ENCODE measurements around the gene TMEM37. TPM values are rescaled to one million over a fixed set of nuclear protein-coding genes. Genes with fewer than 3 reads are reported as not detected.

The TMEM37 gene
- total and polyA plus RNA-seq, 2 of the 13 experiments (the other 11 are each of a cell fraction or from before 2014, with no cell fraction given): 37.7 to 115 TPM

DNA sequence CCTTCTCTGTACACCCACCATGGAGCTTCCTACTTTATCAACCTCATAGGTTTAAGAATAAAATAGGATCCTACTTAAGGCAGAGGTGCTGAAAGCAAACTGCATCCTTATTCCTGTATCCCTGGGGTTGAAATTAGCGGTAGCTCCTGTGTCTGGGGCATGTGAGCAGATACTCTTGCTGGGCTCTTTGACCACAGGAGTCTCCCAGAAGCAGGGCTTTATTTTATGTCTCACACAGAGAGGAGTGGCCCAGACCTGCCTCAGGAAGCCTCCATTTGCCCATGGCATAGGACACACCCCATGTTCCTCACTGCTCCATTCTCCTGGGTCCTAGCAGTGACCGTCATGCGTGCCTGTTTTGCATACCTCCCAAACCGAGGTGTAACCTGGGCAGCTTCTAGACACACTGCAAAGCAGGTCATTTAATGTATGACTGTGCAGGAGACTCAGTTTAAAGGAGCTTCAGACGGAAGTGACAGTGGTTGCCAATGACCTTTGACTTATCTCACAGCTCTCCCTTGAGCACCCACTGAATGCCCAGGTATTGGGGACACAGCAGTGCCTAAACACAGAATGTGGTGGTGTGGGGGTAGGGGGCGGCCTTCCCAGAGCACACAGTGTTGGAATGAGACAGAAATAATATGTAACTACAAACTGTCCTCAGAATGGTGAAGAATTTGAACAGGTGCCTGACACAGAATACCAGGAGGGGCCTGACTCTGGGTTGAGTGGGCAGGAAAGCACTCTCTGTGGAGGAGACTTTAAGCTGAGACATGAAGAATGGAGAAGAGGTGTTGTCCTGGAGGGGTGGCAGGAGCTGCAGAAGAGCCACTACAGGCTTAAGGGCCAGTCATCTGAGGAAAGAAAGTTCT is 3.7 kb downstream of the TMEM37 start (continued):
- TF ChIP-seq, protein P1, sequence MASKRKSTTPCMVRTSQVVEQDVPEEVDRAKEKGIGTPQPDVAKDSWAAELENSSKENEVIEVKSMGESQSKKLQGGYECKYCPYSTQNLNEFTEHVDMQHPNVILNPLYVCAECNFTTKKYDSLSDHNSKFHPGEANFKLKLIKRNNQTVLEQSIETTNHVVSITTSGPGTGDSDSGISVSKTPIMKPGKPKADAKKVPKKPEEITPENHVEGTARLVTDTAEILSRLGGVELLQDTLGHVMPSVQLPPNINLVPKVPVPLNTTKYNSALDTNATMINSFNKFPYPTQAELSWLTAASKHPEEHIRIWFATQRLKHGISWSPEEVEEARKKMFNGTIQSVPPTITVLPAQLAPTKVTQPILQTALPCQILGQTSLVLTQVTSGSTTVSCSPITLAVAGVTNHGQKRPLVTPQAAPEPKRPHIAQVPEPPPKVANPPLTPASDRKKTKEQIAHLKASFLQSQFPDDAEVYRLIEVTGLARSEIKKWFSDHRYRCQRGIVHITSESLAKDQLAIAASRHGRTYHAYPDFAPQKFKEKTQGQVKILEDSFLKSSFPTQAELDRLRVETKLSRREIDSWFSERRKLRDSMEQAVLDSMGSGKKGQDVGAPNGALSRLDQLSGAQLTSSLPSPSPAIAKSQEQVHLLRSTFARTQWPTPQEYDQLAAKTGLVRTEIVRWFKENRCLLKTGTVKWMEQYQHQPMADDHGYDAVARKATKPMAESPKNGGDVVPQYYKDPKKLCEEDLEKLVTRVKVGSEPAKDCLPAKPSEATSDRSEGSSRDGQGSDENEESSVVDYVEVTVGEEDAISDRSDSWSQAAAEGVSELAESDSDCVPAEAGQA (IDR thresholded peaks at IDR 0.05; ENCODE audit: low read depth): no peak
- TF ChIP-seq, protein P1 (CRISPR knock-in tag; IDR thresholded peaks at IDR 0.05; ENCODE audit: borderline replicate concordance): no peak
- no peak for TF ChIP-seq KAT2B (IDR thresholded peaks at IDR 0.05; ENCODE audit: borderline replicate concordance, low read depth, low read length)
- 0 out of 2 replicates have a peak, but pooled peaks have one; percentile 30 for TF ChIP-seq SOX5 (CRISPR knock-in tag; IDR thresholded peaks at IDR 0.05; ENCODE audit: borderline replicate concordance)
- no peak for TF ChIP-seq ZNF510 (CRISPR knock-in tag; IDR thresholded peaks at IDR 0.05; ENCODE audit: low read depth)
- TF ChIP-seq KDM5A (IDR thresholded peaks at IDR 0.05; ENCODE audit: borderline replicate concordance, low read length): no peak; the same call in 1 of the 2 replicates
- peak; percentile 46; the same call in 1 of the 2 replicates for TF ChIP-seq NR2F6 (IDR thresholded peaks at IDR 0.05)
- peak; percentile 45; the same call in 1 of the 2 replicates for TF ChIP-seq NR2F6 (CRISPR knock-in tag; IDR thresholded peaks at IDR 0.05)
- TF ChIP-seq HDAC6 (IDR thresholded peaks at IDR 0.05; ENCODE audit: low read depth, low read length): no peak
- TF ChIP-seq ZFP37 (CRISPR knock-in tag; IDR thresholded peaks at IDR 0.05; ENCODE audit: borderline replicate concordance): no peak
- TF ChIP-seq ELF4 (CRISPR knock-in tag; IDR thresholded peaks at IDR 0.05; ENCODE audit: borderline replicate concordance): no peak
- TF ChIP-seq, protein P2, sequence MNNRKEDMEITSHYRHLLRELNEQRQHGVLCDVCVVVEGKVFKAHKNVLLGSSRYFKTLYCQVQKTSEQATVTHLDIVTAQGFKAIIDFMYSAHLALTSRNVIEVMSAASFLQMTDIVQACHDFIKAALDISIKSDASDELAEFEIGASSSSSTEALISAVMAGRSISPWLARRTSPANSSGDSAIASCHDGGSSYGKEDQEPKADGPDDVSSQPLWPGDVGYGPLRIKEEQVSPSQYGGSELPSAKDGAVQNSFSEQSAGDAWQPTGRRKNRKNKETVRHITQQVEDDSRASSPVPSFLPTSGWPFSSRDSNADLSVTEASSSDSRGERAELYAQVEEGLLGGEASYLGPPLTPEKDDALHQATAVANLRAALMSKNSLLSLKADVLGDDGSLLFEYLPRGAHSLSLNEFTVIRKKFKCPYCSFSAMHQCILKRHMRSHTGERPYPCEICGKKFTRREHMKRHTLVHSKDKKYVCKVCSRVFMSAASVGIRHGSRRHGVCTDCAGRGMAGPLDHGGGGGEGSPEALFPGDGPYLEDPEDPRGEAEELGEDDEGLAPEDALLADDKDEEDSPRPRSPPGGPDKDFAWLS (CRISPR knock-in tag; IDR thresholded peaks at IDR 0.05; ENCODE audit: borderline replicate concordance): 0 out of 2 replicates have a peak, but pooled peaks have one; percentile 49
- TF ChIP-seq ZNF136 (CRISPR knock-in tag; IDR thresholded peaks at IDR 0.05; ENCODE audit: low read depth): no peak
- TF ChIP-seq GATAD1 (CRISPR knock-in tag; IDR thresholded peaks at IDR 0.05): no peak; the same call in 1 of the 2 replicates
- no peak for TF ChIP-seq ZNF878 (CRISPR knock-in tag; IDR thresholded peaks at IDR 0.05)
- no peak for TF ChIP-seq NKX3-1 (CRISPR knock-in tag; IDR thresholded peaks at IDR 0.05)
- no peak for TF ChIP-seq RBM22 (optimal IDR thresholded peaks at IDR 0.05; ENCODE audit: low read length)
- TF ChIP-seq JARID2 (CRISPR knock-in tag; IDR thresholded peaks at IDR 0.05; ENCODE audit: insufficient replicate concordance): no peak
- TF ChIP-seq CC2D1A (CRISPR knock-in tag; IDR thresholded peaks at IDR 0.05): no peak
- no peak for TF ChIP-seq ZNF382 (CRISPR knock-in tag; IDR thresholded peaks at IDR 0.05; ENCODE audit: borderline replicate concordance)
- TF ChIP-seq, protein P3, sequence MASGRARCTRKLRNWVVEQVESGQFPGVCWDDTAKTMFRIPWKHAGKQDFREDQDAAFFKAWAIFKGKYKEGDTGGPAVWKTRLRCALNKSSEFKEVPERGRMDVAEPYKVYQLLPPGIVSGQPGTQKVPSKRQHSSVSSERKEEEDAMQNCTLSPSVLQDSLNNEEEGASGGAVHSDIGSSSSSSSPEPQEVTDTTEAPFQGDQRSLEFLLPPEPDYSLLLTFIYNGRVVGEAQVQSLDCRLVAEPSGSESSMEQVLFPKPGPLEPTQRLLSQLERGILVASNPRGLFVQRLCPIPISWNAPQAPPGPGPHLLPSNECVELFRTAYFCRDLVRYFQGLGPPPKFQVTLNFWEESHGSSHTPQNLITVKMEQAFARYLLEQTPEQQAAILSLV (CRISPR knock-in tag; IDR thresholded peaks at IDR 0.05; ENCODE audit: borderline replicate concordance): 0 out of 2 replicates have a peak, but pooled peaks have one; percentile 54
- no peak for TF ChIP-seq GABPB1 (CRISPR knock-in tag; IDR thresholded peaks at IDR 0.05)

Data from HepG2 (cell line).